Neural progenitor cell (in vitro differentiated cells): Measurements from ENCODE around the gene NSUN3. TPM values are rescaled to one million over a fixed set of nuclear protein-coding genes. Genes with fewer than 3 reads are reported as not detected.

ENCODE experiments used
- DNase-seq: peaks from one replicate; pipeline ENCODE4 v3.0.0-alpha.2; 2016; ENCODE audit warnings: low spot score
- H2AFZ ChIP-seq: fragments of 200-600 bp; sonication (generic); replicated peaks from 2 replicates; pipeline ENCODE4 v1.6.1; 2016; ENCODE audit warnings: antibody characterized with exemption
- H3F3A ChIP-seq: fragments of 200-600 bp; sonication (generic); 2 replicates; pipeline ENCODE4 v1.6.1; 2016; ENCODE audit warnings: antibody characterized with exemption, low read depth
- H3K27ac ChIP-seq: fragments of 200-600 bp; sonication (generic); 2 replicates; pipeline ENCODE4 v1.5.1; 2016; ENCODE audit warnings: mild to moderate bottlenecking
- H3K27me3 ChIP-seq: fragments of 200-600 bp; sonication (generic); 2 replicates; pipeline ENCODE4 v1.6.1; 2016; ENCODE audit warnings: mild to moderate bottlenecking, moderate library complexity
- H3K36me3 ChIP-seq: fragments of 200-600 bp; sonication (generic); 2 replicates; pipeline ENCODE4 v1.5.1; 2016
- H3K4me1 ChIP-seq: fragments of 200-600 bp; sonication (generic); 2 replicates; pipeline ENCODE4 v1.6.1; 2016; ENCODE audit warnings: mixed run types
- H3K4me2 ChIP-seq: fragments of 200-600 bp; sonication (generic); 2 replicates; pipeline ENCODE4 v1.6.1; 2016
- H3K4me3 ChIP-seq: fragments of 200-600 bp; sonication (generic); 2 replicates; pipeline ENCODE4 v1.5.1; 2016
- H3K79me2 ChIP-seq: fragments of 200-600 bp; sonication (generic); 2 replicates; pipeline ENCODE4 v1.6.1; 2016; ENCODE audit warnings: low read depth
- H3K9ac ChIP-seq: fragments of 200-600 bp; sonication (generic); 2 replicates; pipeline ENCODE4 v1.6.1; 2016
- H3K9me3 ChIP-seq: fragments of 200-600 bp; sonication (generic); 2 replicates; pipeline ENCODE4 v1.5.1; 2016; ENCODE audit warnings: low read depth
- H4K20me1 ChIP-seq: fragments of 200-600 bp; sonication (generic); 2 replicates; pipeline ENCODE4 v1.6.1; 2016; ENCODE audit warnings: low read depth
- H3K27ac Mint-ChIP-seq: 3 replicates; pipeline ENCODE4 v1.8.0; 2021; ENCODE audit warnings: mixed read lengths
- H3K27me3 Mint-ChIP-seq: 2 replicates; pipeline ENCODE4 v1.8.0; 2022; ENCODE audit warnings: low read depth, mild to moderate bottlenecking, inconsistent platforms, moderate library complexity, mixed read lengths; ENCODE audit not compliant: insufficient read depth
- H3K36me3 Mint-ChIP-seq: 3 replicates; pipeline ENCODE4 v1.8.0; 2021; ENCODE audit warnings: mixed read lengths
- H3K4me1 Mint-ChIP-seq: 3 replicates; pipeline ENCODE4 v1.8.0; 2021; ENCODE audit warnings: mixed read lengths
- H3K4me3 Mint-ChIP-seq: 3 replicates; pipeline ENCODE4 v1.8.0; 2021; ENCODE audit warnings: mild to moderate bottlenecking, moderate library complexity, mixed read lengths
- H3K9me3 Mint-ChIP-seq: 3 replicates; pipeline ENCODE4 v1.8.0; 2020; ENCODE audit warnings: mixed read lengths
- CTCF ChIP-seq: fragments of 200-600 bp; sonication (generic); IDR thresholded peaks from 2 replicates; pipeline ENCODE4 v1.5.1; 2017; ENCODE audit warnings: antibody characterized with exemption, mild to moderate bottlenecking
- EZH2 ChIP-seq: fragments of 200-600 bp; sonication (generic); IDR thresholded peaks from 2 replicates; pipeline ENCODE4 v1.6.1; 2017; ENCODE audit warnings: antibody characterized with exemption, mild to moderate bottlenecking, moderate library complexity
- EZH2phosphoT487 ChIP-seq: fragments of 200-600 bp; sonication (generic); IDR thresholded peaks from 2 replicates; pipeline ENCODE4 v1.6.1; 2017; ENCODE audit warnings: antibody characterized with exemption
- total RNA-seq: library from RNA; depleted of rRNA; stranded (reverse); fragments of >200 nt; gene quantifications from 2 replicates; pipeline ENCODE4 v1.2.3, GENCODE V29; 2015; ENCODE audit warnings: low replicate concordance

NSUN3 gene
- total RNA-seq, 1 donor from 2014 or later, result 22.3 TPM

- H2AFZ ChIP-seq, result peak overlapping the region; percentile 26
- no peaks in the 10 kb centered on the region for H3K9me3 ChIP-seq
- no peaks in the 10 kb centered on the region for H3K36me3 Mint-ChIP-seq
- no peaks in the 10 kb centered on the region for H3K27me3 Mint-ChIP-seq
- H3K36me3 ChIP-seq, result no peaks in the 10 kb centered on the region
- no peak for DNase-seq
- H4K20me1 ChIP-seq, result no peaks in the 10 kb centered on the region
- no peak overlapping the region for H3K4me3 Mint-ChIP-seq
- H3K27ac ChIP-seq, result no peak overlapping the region
- no peak overlapping the region for H3K4me2 ChIP-seq
- no peaks in the 10 kb centered on the region for H3K79me2 ChIP-seq
- no peaks in the 10 kb centered on the region for H3K4me1 Mint-ChIP-seq
- no peaks in the 10 kb centered on the region for H3K4me1 ChIP-seq
- no peak overlapping the region for H3K9ac ChIP-seq
- peaks cover 2% of the 10 kb centered on the region for H3K9me3 Mint-ChIP-seq
- H3K27ac Mint-ChIP-seq, result no peak overlapping the region
- TF ChIP-seq EZH2phosphoT487 (no peak), EZH2 (no peak), CTCF (no peak)
- H3F3A ChIP-seq, result no peaks in the 10 kb centered on the region
- no peak overlapping the region for H3K4me3 ChIP-seq
- no peaks in the 10 kb centered on the region for H3K27me3 ChIP-seq
Measured at GRCh38 chr3:94159062-94159828, 96.4 kb downstream of the NSUN3 start.

DNA sequence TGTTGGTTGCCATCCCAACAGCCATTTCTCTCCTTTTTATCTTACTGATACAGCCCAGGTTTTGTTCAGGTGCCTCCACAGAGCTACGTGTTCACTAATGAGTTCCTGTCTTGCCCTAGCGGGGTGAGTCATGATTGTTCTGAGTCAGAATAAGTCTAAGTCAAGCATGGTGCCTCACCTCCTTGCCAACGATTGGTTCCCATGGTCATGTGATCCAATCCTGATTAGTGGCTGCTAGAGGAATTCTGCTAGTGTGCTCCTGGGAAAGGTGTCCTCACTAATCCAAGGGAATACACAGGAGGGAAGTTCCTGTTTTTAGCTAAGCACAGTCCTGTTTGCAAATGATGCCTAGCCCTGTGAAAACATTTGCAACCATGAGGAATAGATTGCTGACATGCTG lies 99.8 kb downstream of the NSUN3 start:
- Histone ChIP-seq H3K9me3 (no peaks in the 10 kb centered on the region), H3K4me2 (no peak overlapping the region), H3K79me2 (no peaks in the 10 kb centered on the region), H3K27ac (no peak overlapping the region), H2AFZ (no peak overlapping the region), H4K20me1 (no peaks in the 10 kb centered on the region), H3K36me3 (no peaks in the 10 kb centered on the region), H3K9ac (no peak overlapping the region), H3K4me3 (no peak overlapping the region), H3K4me1 (no peaks in the 10 kb centered on the region), H3F3A (no peaks in the 10 kb centered on the region), H3K27me3 (no peaks in the 10 kb centered on the region)
- Mint-ChIP-seq H3K4me3 (no peak overlapping the region), H3K4me1 (no peaks in the 10 kb centered on the region), H3K9me3 (peaks cover 2% of the 10 kb centered on the region), H3K27me3 (no peaks in the 10 kb centered on the region), H3K36me3 (no peaks in the 10 kb centered on the region), H3K27ac (no peak overlapping the region)
- no peak for TF ChIP-seq CTCF
- no peak for TF ChIP-seq EZH2phosphoT487
- TF ChIP-seq EZH2, result no peak
- DNase-seq, result no peak

- Histone ChIP-seq H3K4me1 (no peaks in the 10 kb centered on the region), H3K4me2 (no peak overlapping the region), H3K27me3 (no peaks in the 10 kb centered on the region), H3K4me3 (no peak overlapping the region), H3K36me3 (no peaks in the 10 kb centered on the region), H2AFZ (no peak overlapping the region), H4K20me1 (no peaks in the 10 kb centered on the region), H3K27ac (no peak overlapping the region), H3K9ac (no peak overlapping the region), H3F3A (no peaks in the 10 kb centered on the region), H3K9me3 (no peaks in the 10 kb centered on the region), H3K79me2 (no peaks in the 10 kb centered on the region)
- Mint-ChIP-seq H3K4me1 (no peaks in the 10 kb centered on the region), H3K9me3 (no peaks in the 10 kb centered on the region), H3K27me3 (no peaks in the 10 kb centered on the region), H3K4me3 (no peak overlapping the region), H3K36me3 (no peaks in the 10 kb centered on the region), H3K27ac (no peak overlapping the region)
- TF ChIP-seq EZH2, result no peak
- no peak for TF ChIP-seq CTCF
- no peak for TF ChIP-seq EZH2phosphoT487
- DNase-seq, result no peak
Measured at GRCh38 chr3:94167346-94167745, 104.5 kb downstream of the NSUN3 start.
